ENCODE measurements around the gene LRFN4. TPM values are rescaled to one million over a fixed set of nuclear protein-coding genes. Genes with fewer than 3 reads are reported as not detected.

The LRFN4 gene
- total RNA-seq, 2 experiments from 2014 or later, result 16.4 to 17.0 TPM

DNA sequence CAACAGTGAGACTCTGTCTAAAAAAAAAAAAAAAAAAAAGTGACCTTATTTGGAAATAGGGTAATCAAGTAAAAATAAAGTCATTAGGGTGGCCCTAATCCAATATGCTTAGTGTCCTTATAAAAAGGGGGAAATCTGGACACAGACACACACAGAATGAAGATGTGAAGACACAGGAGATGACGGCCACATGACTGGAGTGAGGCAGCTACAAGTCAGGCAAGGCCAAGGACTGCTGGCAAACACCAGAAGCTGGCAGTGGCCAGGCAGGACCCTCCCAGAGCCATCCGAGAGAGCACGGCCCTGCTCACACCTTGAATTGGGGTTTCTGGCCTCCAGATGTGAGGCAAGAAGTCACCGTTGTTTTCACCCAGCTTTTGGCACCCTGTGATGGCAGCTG, 28.6 kb downstream of the LRFN4 start:
- H3K36me3 Mint-ChIP-seq, result no peaks in the 10 kb centered on the region
- DNase-seq, result no peak
- no peaks in the 10 kb centered on the region for H3K27me3 Mint-ChIP-seq
- POLR2A ChIA-PET, result no interaction called here
- H3K4me3 Mint-ChIP-seq, result no peak overlapping the region
- no peak overlapping the region for H3K27ac Mint-ChIP-seq
- ATAC-seq (ENCODE audit: low read depth), result no peak
- H3K9me3 Mint-ChIP-seq, result no peaks in the 10 kb centered on the region
- peaks cover 9% of the 10 kb centered on the region for H3K4me1 Mint-ChIP-seq

DNA sequence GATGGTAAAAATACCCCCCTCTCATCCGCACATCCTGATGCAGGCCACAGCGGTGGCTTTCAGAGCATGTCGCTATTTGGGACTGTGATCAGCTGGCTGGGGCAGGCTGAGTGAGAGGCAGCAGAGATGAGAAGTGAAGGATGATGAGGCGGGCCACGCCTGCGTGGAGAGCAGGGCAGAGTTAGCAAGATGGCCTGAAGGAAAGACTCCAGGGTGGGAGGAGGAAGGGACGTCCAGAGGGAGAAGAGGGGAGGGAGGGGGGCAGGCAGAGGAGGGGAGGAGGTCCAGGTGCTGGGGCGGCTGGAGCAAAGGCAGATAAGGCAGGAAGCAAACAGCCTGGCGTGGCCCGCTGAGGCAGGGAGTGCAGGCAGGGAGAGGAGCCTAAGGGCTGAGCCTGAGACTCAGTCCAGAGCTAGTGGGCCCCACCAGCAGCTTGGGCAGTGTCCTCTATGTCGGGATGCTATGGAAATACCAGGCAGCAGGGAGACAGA, 29.1 kb downstream of the LRFN4 start:
- ATAC-seq (ENCODE audit: low read depth), result no peak
- DNase-seq, result no peak
- H3K4me3 Mint-ChIP-seq, result no peak overlapping the region

DNA sequence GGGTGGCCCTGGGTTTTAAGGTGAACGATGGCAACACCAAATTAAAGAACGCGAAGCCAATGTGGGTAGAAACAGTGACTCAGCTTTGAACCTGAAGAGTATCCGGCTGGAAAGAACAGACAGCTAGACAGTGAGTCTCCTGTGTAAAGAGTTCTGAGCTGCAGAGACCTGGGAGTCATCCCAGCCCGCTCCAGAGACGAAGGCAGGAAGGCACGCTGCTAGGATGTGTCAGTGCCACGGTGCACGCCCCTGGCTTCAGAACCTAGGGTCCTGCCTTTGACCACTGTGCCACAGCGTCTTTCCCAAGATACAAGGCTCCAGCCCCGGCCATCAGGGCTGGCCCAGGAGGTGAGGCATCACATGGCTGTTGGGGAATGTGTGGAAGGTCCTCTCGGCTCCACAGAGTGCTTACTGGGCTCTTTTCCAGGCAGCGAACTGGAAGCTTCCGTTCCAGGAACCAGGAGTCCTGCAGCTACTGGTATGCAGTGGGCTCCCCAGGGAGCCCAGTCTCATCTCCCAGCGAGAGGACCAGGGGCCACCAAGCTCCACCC, 29.9 kb downstream of the LRFN4 start:
- POLR2A ChIA-PET, result no interaction called here
- H3K4me1 Mint-ChIP-seq, result peaks cover 2% of the 10 kb centered on the region
- no peak for DNase-seq
- no peak overlapping the region for H3K4me3 Mint-ChIP-seq
- H3K27ac Mint-ChIP-seq, result no peak overlapping the region
- no peak for ATAC-seq (ENCODE audit: low read depth)
- no peaks in the 10 kb centered on the region for H3K36me3 Mint-ChIP-seq
- no peaks in the 10 kb centered on the region for H3K27me3 Mint-ChIP-seq
- H3K9me3 Mint-ChIP-seq, result no peaks in the 10 kb centered on the region

More for the DNA sequence above, 29.1 kb downstream of the LRFN4 start:
- H3K4me1 Mint-ChIP-seq, result peaks cover 4% of the 10 kb centered on the region
- no peaks in the 10 kb centered on the region for H3K9me3 Mint-ChIP-seq
- POLR2A ChIA-PET, result no interaction called here
- no peaks in the 10 kb centered on the region for H3K27me3 Mint-ChIP-seq
- no peaks in the 10 kb centered on the region for H3K36me3 Mint-ChIP-seq
- H3K27ac Mint-ChIP-seq, result no peak overlapping the region

DNA sequence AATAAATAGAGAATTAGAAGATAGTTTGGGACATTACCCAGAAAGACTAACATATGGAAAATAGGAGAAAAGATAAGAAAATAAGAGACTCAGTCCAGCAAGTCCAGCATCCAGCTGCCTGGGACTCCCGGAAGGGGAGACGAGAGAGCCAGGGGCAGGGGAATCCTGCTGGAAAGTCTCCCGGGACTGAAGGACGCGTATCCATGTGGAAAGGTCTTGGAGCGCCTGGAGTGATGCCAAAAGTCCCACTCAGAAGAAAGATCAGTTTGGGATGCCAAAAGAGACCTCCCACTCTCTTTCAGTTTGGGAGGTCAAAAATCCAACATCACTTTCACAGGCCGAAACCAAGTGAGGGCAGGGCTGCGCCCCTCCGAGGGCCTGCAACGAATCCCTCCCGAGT, 30.7 kb downstream of the LRFN4 start:
- no peaks in the 10 kb centered on the region for H3K36me3 Mint-ChIP-seq
- no peaks in the 10 kb centered on the region for H3K27me3 Mint-ChIP-seq
- ATAC-seq (ENCODE audit: low read depth) (no peak), DNase-seq (no peak)
- POLR2A ChIA-PET, result no interaction called here
- no peaks in the 10 kb centered on the region for H3K9me3 Mint-ChIP-seq
- no peak overlapping the region for H3K4me3 Mint-ChIP-seq
- peaks cover 2% of the 10 kb centered on the region for H3K4me1 Mint-ChIP-seq
- H3K27ac Mint-ChIP-seq, result no peak overlapping the region

DNA sequence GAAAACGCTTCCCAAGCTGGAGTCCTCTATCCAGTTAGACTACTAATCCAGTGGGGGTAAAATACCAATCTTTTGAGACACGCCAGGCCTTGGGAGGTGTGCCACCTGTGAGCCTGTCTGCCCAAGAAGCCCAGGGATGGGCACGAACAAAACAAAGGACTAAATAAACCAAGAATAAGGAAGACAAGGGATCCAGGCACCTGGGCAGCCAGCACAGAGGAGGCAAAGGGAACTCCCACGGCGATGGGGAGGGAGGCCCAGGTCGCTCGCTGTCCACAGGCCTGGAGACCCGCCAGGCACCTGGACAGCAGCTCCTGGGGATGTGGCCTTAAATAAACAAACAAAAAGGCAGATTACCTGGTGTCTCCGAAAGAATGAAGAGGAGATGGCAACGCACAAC, 31.4 kb downstream of the LRFN4 start:
- ATAC-seq (ENCODE audit: low read depth), result no peak

DNA sequence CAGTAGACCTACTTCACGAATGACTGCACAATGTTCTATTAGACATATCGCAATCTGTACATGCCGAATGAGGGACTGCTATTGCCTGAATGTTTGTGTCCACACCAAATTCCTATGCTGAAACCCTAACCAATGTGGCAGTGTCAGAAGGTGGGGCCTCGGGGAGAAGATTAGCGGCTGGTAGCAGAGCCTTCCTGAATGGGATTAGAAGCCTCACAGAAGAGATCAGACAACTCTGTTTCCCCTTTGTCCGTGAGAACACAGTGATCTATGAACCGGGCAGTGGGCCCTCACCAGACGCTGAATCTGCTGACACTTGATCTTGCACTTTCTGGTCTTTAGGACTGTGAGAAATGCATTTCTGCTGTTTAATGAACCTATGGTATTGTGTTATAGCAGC, 33.1 kb downstream of the LRFN4 start:
- no peak overlapping the region for H3K4me3 Mint-ChIP-seq
- DNase-seq (no peak), ATAC-seq (ENCODE audit: low read depth) (no peak)
- POLR2A ChIA-PET, result no interaction called here
- H3K27me3 Mint-ChIP-seq, result no peaks in the 10 kb centered on the region
- no peak overlapping the region for H3K27ac Mint-ChIP-seq
- H3K9me3 Mint-ChIP-seq, result no peaks in the 10 kb centered on the region
- no peaks in the 10 kb centered on the region for H3K4me1 Mint-ChIP-seq
- no peaks in the 10 kb centered on the region for H3K36me3 Mint-ChIP-seq

More for the DNA sequence above, 31.4 kb downstream of the LRFN4 start:
- Mint-ChIP-seq H3K27ac (peak overlapping the region; percentile 43), H3K4me3 (no peak overlapping the region), H3K27me3 (no peaks in the 10 kb centered on the region), H3K4me1 (peaks cover 2% of the 10 kb centered on the region), H3K36me3 (no peaks in the 10 kb centered on the region), H3K9me3 (no peaks in the 10 kb centered on the region)
- no peak for DNase-seq
- POLR2A ChIA-PET, result no interaction called here

DNA sequence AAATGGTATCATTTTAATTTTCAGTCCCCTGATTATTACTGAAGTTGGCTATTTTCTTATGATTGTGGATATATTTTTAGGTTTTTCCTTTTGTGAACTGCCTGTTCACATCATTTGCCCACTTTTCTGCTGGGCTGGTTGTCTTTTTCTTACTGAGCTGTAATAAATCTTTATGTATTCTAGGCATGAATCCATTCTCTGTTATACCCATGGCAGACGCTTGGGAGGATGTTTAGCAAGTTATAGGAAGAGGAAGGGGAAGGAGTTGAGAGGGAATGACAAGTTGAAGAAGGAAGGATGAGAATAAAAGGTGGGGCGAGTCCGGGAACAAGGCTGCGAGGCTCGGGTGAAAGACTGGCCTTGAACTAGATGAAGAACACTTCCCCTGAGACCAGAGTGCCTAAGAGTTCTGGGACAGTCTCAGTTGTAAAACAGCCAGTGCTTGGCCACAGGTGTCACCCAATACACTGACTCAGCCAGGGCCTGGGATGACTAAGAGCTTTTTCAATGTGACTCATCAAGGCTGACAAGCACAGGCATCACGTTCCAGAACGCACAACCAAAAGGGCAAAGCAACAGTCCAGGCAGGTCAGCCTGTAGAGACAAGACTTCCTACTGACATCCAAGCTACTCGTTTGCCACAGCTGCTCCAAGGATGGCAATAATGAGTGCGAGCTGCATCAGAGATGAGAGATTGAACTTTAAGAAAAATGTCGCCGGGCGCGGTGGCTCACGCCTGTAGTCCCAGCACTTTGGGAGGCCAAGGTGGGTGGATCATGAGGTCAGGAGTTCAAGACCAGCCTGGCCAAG, 35.2 kb downstream of the LRFN4 start:
- H3K27ac Mint-ChIP-seq, result no peak overlapping the region
- H3K9me3 Mint-ChIP-seq, result no peaks in the 10 kb centered on the region
- H3K36me3 Mint-ChIP-seq, result no peaks in the 10 kb centered on the region
- DNase-seq, result no peak
- no peak for ATAC-seq (ENCODE audit: low read depth)
- POLR2A ChIA-PET, result no interaction called here
- H3K4me1 Mint-ChIP-seq, result no peaks in the 10 kb centered on the region
- H3K27me3 Mint-ChIP-seq, result no peaks in the 10 kb centered on the region
- H3K4me3 Mint-ChIP-seq, result no peak overlapping the region

DNA sequence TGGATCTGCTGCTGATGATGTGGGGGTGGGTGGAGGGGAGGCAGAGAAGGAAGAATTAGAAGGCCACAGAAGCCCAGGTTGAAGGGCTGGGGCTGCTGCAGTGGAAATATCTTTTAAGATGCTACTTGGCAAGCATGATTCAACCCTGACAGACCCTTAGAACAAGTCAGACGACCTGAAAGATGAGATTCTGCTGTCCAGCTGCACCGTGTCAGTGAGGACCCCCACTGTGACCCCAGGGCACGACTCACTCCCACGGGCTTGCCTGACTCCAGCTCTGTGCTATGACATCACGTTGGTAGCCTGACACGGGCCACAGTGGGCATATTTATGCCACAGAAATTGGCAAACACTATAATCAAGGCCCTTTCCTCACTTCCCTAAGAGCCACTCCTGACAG, 36.0 kb downstream of the LRFN4 start:
- H3K27ac Mint-ChIP-seq, result no peak overlapping the region
- no peaks in the 10 kb centered on the region for H3K9me3 Mint-ChIP-seq
- POLR2A ChIA-PET, result no interaction called here
- H3K4me3 Mint-ChIP-seq, result no peak overlapping the region
- no peaks in the 10 kb centered on the region for H3K27me3 Mint-ChIP-seq
- ATAC-seq (ENCODE audit: low read depth), result no peak
- no peaks in the 10 kb centered on the region for H3K36me3 Mint-ChIP-seq
- no peak for DNase-seq
- no peaks in the 10 kb centered on the region for H3K4me1 Mint-ChIP-seq

DNA sequence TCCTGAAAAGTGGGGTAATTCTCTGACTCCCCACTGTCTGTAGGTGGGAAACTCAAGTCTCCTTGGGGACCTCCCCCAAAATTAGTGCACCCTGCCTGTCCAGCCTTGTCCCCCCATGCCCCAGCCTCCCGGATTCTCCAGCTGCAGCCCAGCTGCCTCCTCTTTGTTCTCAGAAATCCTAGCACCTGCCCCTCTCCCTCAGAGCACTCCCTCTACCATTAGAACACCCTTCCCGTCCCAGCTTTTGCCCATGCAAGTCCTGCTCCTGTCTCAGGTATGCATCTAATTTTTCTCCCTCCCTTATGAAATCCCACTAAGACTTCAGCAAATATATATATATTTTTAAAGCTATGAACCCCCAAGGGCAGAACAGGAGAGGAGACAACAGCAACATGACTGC, 37.3 kb downstream of the LRFN4 start:
- Mint-ChIP-seq H3K9me3 (no peaks in the 10 kb centered on the region), H3K4me1 (no peaks in the 10 kb centered on the region), H3K27ac (no peak overlapping the region), H3K27me3 (no peaks in the 10 kb centered on the region), H3K4me3 (no peak overlapping the region), H3K36me3 (no peaks in the 10 kb centered on the region)
- POLR2A ChIA-PET, result no interaction called here
- ATAC-seq (ENCODE audit: low read depth) (no peak), DNase-seq (no peak)

DNA sequence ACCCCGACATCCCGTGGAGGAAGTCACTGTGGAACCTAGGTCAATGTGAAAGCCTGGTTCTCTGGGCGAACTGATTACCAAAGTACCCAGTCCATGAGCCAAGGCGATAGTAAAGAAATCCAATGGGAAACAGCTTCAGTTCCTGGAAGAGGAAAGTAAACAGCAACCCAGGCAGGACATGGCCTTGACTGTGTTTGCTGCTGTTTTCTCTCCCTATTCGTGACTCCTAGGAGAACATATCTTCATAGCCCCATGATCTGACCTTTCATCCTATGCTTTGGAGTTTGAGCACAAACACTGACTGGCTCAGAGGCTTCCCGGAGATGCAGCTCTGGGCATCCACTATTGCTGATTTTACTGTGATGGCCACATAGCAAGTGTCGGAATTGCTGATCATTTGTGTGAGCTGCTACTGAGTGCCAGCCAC, 45.1 kb downstream of the LRFN4 start:
- H3K36me3 Mint-ChIP-seq, result no peaks in the 10 kb centered on the region

DNA sequence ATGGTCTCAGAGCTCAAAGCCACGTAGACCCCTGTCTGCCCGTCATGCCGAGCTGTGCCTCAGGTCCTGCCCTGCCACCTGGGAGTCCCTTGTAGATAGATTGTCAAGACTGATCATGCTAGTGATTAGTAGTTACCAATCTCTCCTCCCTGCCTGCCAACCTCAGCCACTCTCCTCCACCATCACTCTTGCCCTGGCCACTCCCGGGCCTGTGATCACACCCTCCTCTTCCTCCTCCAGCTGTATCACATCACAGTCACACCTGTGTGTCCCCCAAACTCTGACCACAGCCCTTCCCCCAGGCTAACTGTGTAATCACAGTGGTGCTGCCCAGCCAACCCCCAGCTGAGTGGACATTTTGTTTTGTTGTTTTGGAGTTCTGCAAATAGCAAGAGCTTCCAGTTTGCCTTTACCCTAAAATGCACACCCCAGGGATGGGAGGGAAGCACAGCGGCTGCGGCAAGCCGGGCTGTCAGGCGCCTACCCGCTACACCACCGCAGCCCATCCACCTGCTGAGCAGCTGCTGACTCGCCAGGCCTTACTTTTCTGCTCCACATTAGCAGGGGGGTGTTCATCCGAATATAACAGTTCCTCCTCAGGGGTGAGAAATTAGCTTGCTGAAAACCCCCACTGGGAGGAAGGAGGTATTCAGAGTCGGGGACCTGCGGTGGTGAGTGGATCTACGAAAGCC, 45.8 kb downstream of the LRFN4 start:
- H3K9me3 Mint-ChIP-seq, result no peaks in the 10 kb centered on the region
- no peak overlapping the region for H3K4me3 Mint-ChIP-seq
- POLR2A ChIA-PET, result no interaction called here
- DNase-seq, result no peak
- no peaks in the 10 kb centered on the region for H3K4me1 Mint-ChIP-seq
- no peak for ATAC-seq (ENCODE audit: low read depth)
- no peak overlapping the region for H3K27ac Mint-ChIP-seq
- no peaks in the 10 kb centered on the region for H3K27me3 Mint-ChIP-seq
- no peaks in the 10 kb centered on the region for H3K36me3 Mint-ChIP-seq

More for the DNA sequence above, 45.1 kb downstream of the LRFN4 start:
- H3K9me3 Mint-ChIP-seq, result no peaks in the 10 kb centered on the region
- no peak overlapping the region for H3K4me3 Mint-ChIP-seq
- no peaks in the 10 kb centered on the region for H3K4me1 Mint-ChIP-seq
- DNase-seq, result no peak
- no peaks in the 10 kb centered on the region for H3K27me3 Mint-ChIP-seq
- POLR2A ChIA-PET, result no interaction called here
- no peak for ATAC-seq (ENCODE audit: low read depth)
- no peak overlapping the region for H3K27ac Mint-ChIP-seq

DNA sequence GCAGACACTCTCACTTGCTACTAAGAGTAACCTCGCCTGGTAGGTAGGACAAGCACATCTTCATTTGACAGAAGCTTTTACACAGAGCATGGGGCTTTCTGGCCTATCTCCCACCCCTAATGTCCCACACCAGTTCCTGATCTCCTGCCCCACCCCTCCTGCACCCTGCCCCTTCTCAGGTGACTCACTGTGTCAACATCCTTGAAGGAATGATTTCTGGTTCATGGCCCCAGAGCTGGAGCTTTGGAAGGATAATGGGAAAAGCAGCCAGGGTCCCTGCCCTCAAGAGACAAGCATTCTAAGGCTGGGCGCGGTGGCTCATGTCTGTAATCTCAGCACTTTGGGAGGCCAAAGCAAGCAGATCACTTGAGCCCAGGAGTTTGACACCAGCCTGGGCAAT, 47.2 kb downstream of the LRFN4 start:
- no peak for DNase-seq
- POLR2A ChIA-PET, result no interaction called here
- H3K36me3 Mint-ChIP-seq, result no peaks in the 10 kb centered on the region

DNA sequence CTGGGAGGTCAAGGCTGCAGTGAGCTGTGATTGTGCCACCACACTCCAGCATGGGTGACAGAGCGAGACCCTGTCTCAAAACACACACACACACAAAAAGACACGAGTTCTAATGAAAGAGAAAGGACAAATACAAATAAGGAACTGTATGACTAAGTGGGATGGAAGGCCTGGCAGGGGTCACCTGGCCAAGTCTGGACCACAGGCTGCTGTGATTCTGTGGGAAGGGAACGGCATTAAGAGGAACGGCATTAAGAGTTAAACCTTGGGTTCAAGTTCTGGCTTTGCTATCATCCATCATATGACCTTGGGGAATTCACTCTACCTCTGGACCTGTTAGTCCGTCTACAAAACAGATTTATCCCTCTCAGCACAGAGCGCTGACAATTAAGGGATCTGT, 47.7 kb downstream of the LRFN4 start:
- ATAC-seq (ENCODE audit: low read depth), result no peak
- Mint-ChIP-seq H3K4me1 (no peaks in the 10 kb centered on the region), H3K36me3 (no peaks in the 10 kb centered on the region), H3K27ac (no peak overlapping the region), H3K9me3 (no peaks in the 10 kb centered on the region), H3K27me3 (no peaks in the 10 kb centered on the region), H3K4me3 (no peak overlapping the region)
- no peak for DNase-seq
- POLR2A ChIA-PET, result no interaction called here

More for the DNA sequence above, 47.2 kb downstream of the LRFN4 start:
- no peaks in the 10 kb centered on the region for H3K27me3 Mint-ChIP-seq
- no peak overlapping the region for H3K4me3 Mint-ChIP-seq
- no peaks in the 10 kb centered on the region for H3K9me3 Mint-ChIP-seq
- no peak overlapping the region for H3K27ac Mint-ChIP-seq
- H3K4me1 Mint-ChIP-seq, result no peaks in the 10 kb centered on the region
- no peak for ATAC-seq (ENCODE audit: low read depth)

DNA sequence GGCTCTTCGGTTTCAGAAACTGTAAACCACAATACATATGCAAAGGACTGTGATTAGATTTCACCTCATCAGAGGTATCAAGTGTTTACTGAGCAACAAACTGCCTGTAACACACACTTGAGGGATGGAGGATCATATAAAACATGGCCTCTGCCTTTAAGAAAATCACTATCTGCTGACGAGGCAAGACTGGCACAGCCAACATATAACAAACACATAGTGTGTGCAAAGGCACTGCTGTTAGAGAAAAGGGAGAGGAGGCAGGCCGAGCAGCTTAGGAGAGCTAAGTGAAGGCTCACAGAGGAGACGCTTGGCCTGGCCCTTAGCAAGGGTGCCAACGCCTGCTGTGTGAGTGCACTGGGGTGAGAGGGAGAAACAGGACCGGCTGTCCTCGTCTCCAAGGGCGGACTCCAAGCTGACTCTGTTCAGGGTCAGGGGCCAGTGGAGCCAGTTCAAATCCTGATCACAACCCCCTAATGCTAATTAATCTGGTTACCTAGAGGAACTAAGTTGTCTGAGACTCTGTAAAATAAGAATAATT, 48.2 kb downstream of the LRFN4 start:
- POLR2A ChIA-PET, result no interaction called here
- no peak overlapping the region for H3K4me3 Mint-ChIP-seq
- DNase-seq (no peak), ATAC-seq (ENCODE audit: low read depth) (no peak)
- no peak overlapping the region for H3K27ac Mint-ChIP-seq
- no peaks in the 10 kb centered on the region for H3K36me3 Mint-ChIP-seq
- no peaks in the 10 kb centered on the region for H3K4me1 Mint-ChIP-seq
- H3K27me3 Mint-ChIP-seq, result no peaks in the 10 kb centered on the region
- H3K9me3 Mint-ChIP-seq, result no peaks in the 10 kb centered on the region

Data from activated naive CD8-positive, alpha-beta T cell treated with anti-CD3 and anti-CD28 coated beads, Interleukin-2, amount 10 ng/mL, durations not matched to agents 7 days and 5 days (primary cell).